HG02938 (cell line): Measurements from ENCODE around the gene CA11.

Experiments
- ATAC-seq: cut with Tn5 transposase; IDR thresholded peaks from one replicate; pipeline ENCODE4 v1.9.1; 2021; ENCODE audit warnings: mild to moderate bottlenecking, moderate library complexity; ENCODE audit not compliant: unreplicated experiment

CA11 gene

DNA sequence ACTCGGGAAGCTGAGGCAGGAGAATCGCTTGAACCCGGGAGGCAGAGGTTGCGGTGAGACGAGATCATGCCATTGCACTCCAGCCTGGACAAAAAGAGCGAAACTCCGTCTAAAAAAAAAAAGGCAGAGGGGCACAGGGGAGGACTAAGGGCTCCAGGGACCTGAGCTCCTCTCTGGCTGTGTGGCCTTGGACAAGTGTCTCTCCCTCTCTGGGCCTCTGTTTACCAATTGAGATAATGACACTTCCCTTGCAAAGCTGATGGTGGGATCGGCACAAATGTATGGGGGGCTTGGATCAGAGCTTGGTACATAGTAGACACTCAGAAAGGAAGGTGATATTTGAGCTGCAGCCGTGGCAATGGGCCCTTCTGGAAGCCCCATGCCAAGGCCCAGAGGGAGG lies 50.8 kb downstream of the CA11 start:
- no peak for ATAC-seq

DNA sequence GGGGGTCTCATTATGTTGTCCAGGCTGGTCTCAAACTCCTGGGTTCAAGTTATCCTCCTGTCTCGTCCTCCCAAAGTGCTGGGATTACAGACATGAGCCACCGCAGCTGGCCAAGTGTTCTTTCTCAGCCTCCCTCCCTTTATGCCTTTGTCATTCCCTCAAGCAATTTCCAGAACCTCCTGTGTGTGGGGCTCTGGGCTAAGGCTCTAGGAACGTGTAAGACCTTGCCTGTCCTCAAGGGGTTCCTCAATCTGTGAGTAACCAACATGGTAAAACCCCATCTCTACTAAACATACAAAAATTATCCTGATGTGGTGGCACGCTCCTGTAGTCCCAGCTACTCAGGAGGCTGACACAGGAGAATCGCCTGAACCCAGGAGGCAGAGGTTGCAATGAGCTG lies 55.0 kb downstream of the CA11 start:
- no peak for ATAC-seq

DNA sequence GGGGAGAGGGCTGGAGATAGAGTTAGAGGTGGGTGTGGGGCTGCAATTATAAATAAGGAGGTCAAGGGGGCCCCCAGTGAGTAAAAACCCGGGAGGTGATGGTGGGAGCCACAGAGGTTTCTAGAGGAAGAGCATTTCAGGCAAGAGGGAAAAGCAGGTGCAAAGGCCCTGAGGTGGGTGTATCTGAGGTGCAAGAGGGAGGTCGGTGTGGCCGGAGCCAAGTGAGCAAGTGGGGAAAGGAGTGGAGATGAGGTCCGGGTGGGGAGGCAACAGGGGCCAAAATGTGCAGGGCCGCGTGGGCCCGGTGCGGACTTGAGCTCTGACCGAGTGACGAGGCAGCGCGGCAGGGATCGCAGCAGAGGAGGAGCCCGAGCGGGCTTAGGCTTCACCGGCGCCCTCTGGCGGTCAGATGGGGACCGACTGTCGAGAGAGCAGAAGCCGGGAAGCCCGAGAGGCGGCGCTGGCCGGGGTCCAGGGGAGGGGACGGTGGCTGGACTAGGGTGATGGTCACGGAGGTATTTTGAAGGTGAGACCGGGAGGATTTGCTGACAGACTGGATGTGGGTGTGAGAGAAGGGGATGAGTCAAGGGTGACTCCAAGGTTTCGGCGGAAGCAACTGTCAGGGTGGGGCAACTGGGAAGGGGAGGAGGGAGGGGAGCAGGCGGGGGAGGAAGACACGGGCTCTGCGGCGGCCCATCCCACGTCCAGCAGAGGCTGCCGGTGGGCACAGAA lies 57.2 kb downstream of the CA11 start:
- ATAC-seq = no peak
